Suprapubic skin (tissue), 4 donors: ENCODE measurements around the gene C14orf132. TPM values are rescaled to one million over a fixed set of nuclear protein-coding genes. Genes with fewer than 3 reads are reported as not detected.

Experiments used
- DNase-seq, 2 donors: peaks; one replicate each; pipeline ENCODE4 v3.0.0-alpha.2; 2019; ENCODE audit warnings: low spot score in 2 of 2
- H3K27ac ChIP-seq: fragments of 200-600 bp; sonication (generic); one replicate; pipeline ENCODE4 v1.5.1; 2019
- H3K27me3 ChIP-seq: fragments of 200-600 bp; sonication (generic); one replicate; pipeline ENCODE4 v1.5.1; 2019
- H3K36me3 ChIP-seq: fragments of 200-600 bp; sonication (generic); one replicate; pipeline ENCODE4 v1.5.1; 2019
- H3K4me1 ChIP-seq: fragments of 200-600 bp; sonication (generic); one replicate; pipeline ENCODE4 v1.5.1; 2019
- H3K4me3 ChIP-seq: fragments of 200-600 bp; sonication (generic); one replicate; pipeline ENCODE4 v1.5.1; 2019; ENCODE audit warnings: mild to moderate bottlenecking
- H3K9me3 ChIP-seq: fragments of 200-600 bp; sonication (generic); one replicate; pipeline ENCODE4 v1.5.1; 2019
- CTCF ChIP-seq, 2 donors: fragments of 200-600 bp in 1 of 2; fragments of 450-650 bp in 1 of 2; sonication (generic) in 1 of 2; IDR thresholded peaks; one replicate each; pipeline ENCODE4 v1.5.1; 2016 to 2019; ENCODE audit warnings: antibody characterized with exemption in 2 of 2, mild to moderate bottlenecking in 1 of 2, moderate library complexity in 1 of 2
- EP300 ChIP-seq: sonication (generic); formaldehyde crosslinking; IDR thresholded peaks from one replicate; pipeline ENCODE4 v1.6.1; 2017; ENCODE audit warnings: antibody characterized with exemption
- POLR2A ChIP-seq, 2 donors: fragments of 450-650 bp; IDR thresholded peaks; one replicate each; pipeline ENCODE4 v1.6.1; 2017; ENCODE audit warnings: antibody characterized with exemption in 2 of 2, mild to moderate bottlenecking in 2 of 2, moderate library complexity in 2 of 2
- POLR2AphosphoS5 ChIP-seq, 3 donors: sonication (generic); formaldehyde crosslinking; IDR thresholded peaks; one replicate each; pipeline ENCODE4 v1.6.1; 2017; ENCODE audit warnings: antibody characterized with exemption in 3 of 3
- WGBS: methylation state at CpG from one replicate; pipeline ENCODE4 v1.1.5; 2018; 5-methylcytosine and 5-hydroxymethylcytosine counted together
- total RNA-seq, 4 donors: library from RNA; depleted of rRNA; stranded (reverse); fragments of >200 nt; gene quantifications; one replicate each; pipeline ENCODE4 v1.1.0, GENCODE V29; 2016

C14orf132 gene
- total RNA-seq, 4 donors from 2014 or later, result 16.2 to 34.4 (median 27.9) TPM

- no peak overlapping the region for H3K4me3 ChIP-seq
- H3K27ac ChIP-seq, result no peak overlapping the region
- H3K27me3 ChIP-seq, result peaks cover 7% of the 10 kb centered on the region
- H3K36me3 ChIP-seq, result no peaks in the 10 kb centered on the region
- H3K4me1 ChIP-seq, result peaks cover 50% of the 10 kb centered on the region
- TF ChIP-seq CTCF (IDR thresholded peaks at IDR 0.05), result no peak
- TF ChIP-seq EP300, result no peak
- no peak for TF ChIP-seq POLR2AphosphoS5 (IDR thresholded peaks at IDR 0.05)
- no peak for TF ChIP-seq POLR2A (IDR thresholded peaks at IDR 0.05)
- H3K9me3 ChIP-seq, result no peaks in the 10 kb centered on the region
- DNase-seq, result no peak
- WGBS, result 99% methylated on average over 4 of the region's 5 CpGs
These were observed 55.5 kb downstream of the C14orf132 start for GRCh38 chr14:96094656-96095055.

GRCh38 chr14:96095058-96095457 lies 55.9 kb downstream of the C14orf132 start:
- H3K4me3 ChIP-seq, result no peak overlapping the region
- peaks cover 7% of the 10 kb centered on the region for H3K27me3 ChIP-seq
- no peaks in the 10 kb centered on the region for H3K9me3 ChIP-seq
- H3K36me3 ChIP-seq, result no peaks in the 10 kb centered on the region
- no peak for TF ChIP-seq EP300
- TF ChIP-seq POLR2AphosphoS5 (IDR thresholded peaks at IDR 0.05), result no peak
- H3K4me1 ChIP-seq, result peaks cover 50% of the 10 kb centered on the region
- WGBS, result 71% methylated on average over 3 of the region's 3 CpGs
- peak overlapping the region; percentile 10 for H3K27ac ChIP-seq
- DNase-seq, result peak in 1 of 2 donors; percentile 58

- H3K27ac ChIP-seq, result peak overlapping the region; percentile 10
- no peak overlapping the region for H3K4me3 ChIP-seq
- DNase-seq, result peak; percentile 81 to 83
- H3K27me3 ChIP-seq, result peaks cover 7% of the 10 kb centered on the region
- H3K4me1 ChIP-seq, result peaks cover 52% of the 10 kb centered on the region
- 32% methylated on average over 8 of the region's 16 CpGs for WGBS
- no peak for TF ChIP-seq POLR2AphosphoS5 (IDR thresholded peaks at IDR 0.05)
- no peaks in the 10 kb centered on the region for H3K36me3 ChIP-seq
- H3K9me3 ChIP-seq, result no peaks in the 10 kb centered on the region
These were observed 56.7 kb downstream of the C14orf132 start for GRCh38 chr14:96095581-96096476.

- DNase-seq, result peak; percentile 66 to 77
- TF ChIP-seq CTCF (IDR thresholded peaks at IDR 0.05) (no peak), POLR2A (IDR thresholded peaks at IDR 0.05) (no peak), EP300 (no peak), POLR2AphosphoS5 (IDR thresholded peaks at IDR 0.05) (no peak)
- H3K27ac ChIP-seq, result no peak overlapping the region
- peaks cover 7% of the 10 kb centered on the region for H3K27me3 ChIP-seq
- WGBS, result 65% methylated on average over 7 of the region's 12 CpGs
- no peaks in the 10 kb centered on the region for H3K9me3 ChIP-seq
- H3K4me1 ChIP-seq, result peaks cover 45% of the 10 kb centered on the region
- H3K36me3 ChIP-seq, result no peaks in the 10 kb centered on the region
- no peak overlapping the region for H3K4me3 ChIP-seq
These were observed 57.8 kb downstream of the C14orf132 start for GRCh38 chr14:96096639-96097610.

- TF ChIP-seq POLR2A (IDR thresholded peaks at IDR 0.05), result no peak
- no peak for TF ChIP-seq CTCF (IDR thresholded peaks at IDR 0.05)
- no peak for TF ChIP-seq POLR2AphosphoS5 (IDR thresholded peaks at IDR 0.05)
- Histone ChIP-seq H3K9me3 (no peaks in the 10 kb centered on the region), H3K4me3 (no peak overlapping the region), H3K27ac (no peak overlapping the region), H3K27me3 (peaks cover 4% of the 10 kb centered on the region), H3K4me1 (peaks cover 45% of the 10 kb centered on the region), H3K36me3 (no peaks in the 10 kb centered on the region)
- WGBS, result 77% methylated on average over 7 of the region's 7 CpGs
- DNase-seq, result peak; percentile 43 to 48
These were observed 58.6 kb downstream of the C14orf132 start for GRCh38 chr14:96097752-96098151.
